OCI-LY3 (cell line): Measurements from ENCODE around the gene PLD3.

Experiments used
- H2AFZ ChIP-seq: fragments of 200-600, 300-600 bp; shearing (Covaris generic); 2 replicates; pipeline ENCODE4 v1.6.0; 2014; ENCODE audit warnings: antibody characterized with exemption, low read depth, low read length
- H3K27ac ChIP-seq: fragments of 200-600, 300-600 bp; sonication (generic); 2 replicates; pipeline ENCODE4 v1.5.1; 2014; ENCODE audit warnings: mild to moderate bottlenecking, low read length, moderate library complexity, mixed read lengths
- H3K27me3 ChIP-seq: fragments of 200-600, 300-600 bp; sonication (generic); 2 replicates; pipeline ENCODE4 v1.6.1; 2014; ENCODE audit warnings: low read depth, low read length, mixed read lengths
- H3K36me3 ChIP-seq: fragments of 200-600, 300-600 bp; sonication (generic); replicated peaks from 2 replicates; pipeline ENCODE3; 2014; ENCODE audit warnings: low read depth, low read length, mixed read lengths
- H3K4me1 ChIP-seq: fragments of 300-600, 200-600 bp; sonication (generic); 2 replicates; pipeline ENCODE4 v1.6.1; 2014; ENCODE audit warnings: low read length, mixed read lengths
- H3K4me2 ChIP-seq: fragments of 200-600, 300-600 bp; sonication (generic); 2 replicates; pipeline ENCODE4 v1.6.1; 2014; ENCODE audit warnings: low read length, mixed read lengths
- H3K4me3 ChIP-seq: fragments of 300-600, 200-600 bp; sonication (generic); 2 replicates; pipeline ENCODE4 v1.5.1; 2014; ENCODE audit warnings: antibody characterized with exemption, mild to moderate bottlenecking, low read length, moderate library complexity
- H3K79me2 ChIP-seq: fragments of 300-600, 200-600 bp; shearing (Covaris generic); 2 replicates; pipeline ENCODE4 v1.6.1; 2014; ENCODE audit warnings: mild to moderate bottlenecking, low read length, mixed read lengths
- H3K9ac ChIP-seq: fragments of 300-600, 200-600 bp; shearing (Covaris generic); 2 replicates; pipeline ENCODE4 v1.6.0; 2014; ENCODE audit warnings: mild to moderate bottlenecking, low read length, moderate library complexity
- H3K9me3 ChIP-seq: fragments of 200-600, 300-600 bp; shearing (Covaris generic); 2 replicates; pipeline ENCODE4 v1.6.1; 2014; ENCODE audit warnings: low read length, mixed read lengths; ENCODE audit not compliant: insufficient read depth
- H4K20me1 ChIP-seq: fragments of 200-600, 300-600 bp; sonication (generic); 2 replicates; pipeline ENCODE4 v1.6.1; 2016; ENCODE audit warnings: low read length, mixed read lengths; ENCODE audit not compliant: insufficient read depth
- CTCF ChIP-seq: fragments of 200-600, 300-600 bp; sonication (generic); IDR thresholded peaks from 2 replicates; pipeline ENCODE4 v1.5.1; 2014; ENCODE audit warnings: antibody characterized with exemption, low read length, low read depth
- EZH2phosphoT487 ChIP-seq: fragments of 200-600 bp; shearing (Covaris generic); IDR thresholded peaks from 2 replicates; pipeline ENCODE4 v1.6.1; 2018; ENCODE audit warnings: antibody characterized with exemption, mixed run types, low read depth

Gene PLD3

GRCh38 chr19:40422748-40423566 is 74.5 kb downstream of the PLD3 start:
- H3K4me2 ChIP-seq, result no peak overlapping the region

GRCh38 chr19:40423938-40424337 is 75.4 kb downstream of the PLD3 start:
- no peak overlapping the region for H2AFZ ChIP-seq
- no peak for TF ChIP-seq EZH2phosphoT487
- TF ChIP-seq CTCF, result no peak
- H4K20me1 ChIP-seq, result no peaks in the 10 kb centered on the region
- H3K4me3 ChIP-seq, result no peak overlapping the region
- H3K27me3 ChIP-seq, result no peaks in the 10 kb centered on the region
- H3K36me3 ChIP-seq, result peaks cover 8% of the 10 kb centered on the region
- H3K79me2 ChIP-seq, result peaks cover 6% of the 10 kb centered on the region; the same call in 1 of the 2 replicates
- peaks cover 13% of the 10 kb centered on the region for H3K4me1 ChIP-seq
- H3K9ac ChIP-seq, result no peak overlapping the region
- H3K4me2 ChIP-seq, result no peak overlapping the region
- no peaks in the 10 kb centered on the region for H3K9me3 ChIP-seq
- no peak overlapping the region for H3K27ac ChIP-seq

More at GRCh38 chr19:40422748-40423566, 74.5 kb downstream of the PLD3 start:
- no peaks in the 10 kb centered on the region for H4K20me1 ChIP-seq
- no peak overlapping the region for H3K27ac ChIP-seq
- no peaks in the 10 kb centered on the region for H3K9me3 ChIP-seq
- H2AFZ ChIP-seq, result no peak overlapping the region
- no peaks in the 10 kb centered on the region for H3K27me3 ChIP-seq
- no peak overlapping the region for H3K4me3 ChIP-seq
- TF ChIP-seq EZH2phosphoT487, result no peak
- TF ChIP-seq CTCF, result no peak
- peaks cover 8% of the 10 kb centered on the region for H3K36me3 ChIP-seq
- H3K9ac ChIP-seq, result no peak overlapping the region
- peaks cover 6% of the 10 kb centered on the region; the same call in 1 of the 2 replicates for H3K79me2 ChIP-seq
- peaks cover 13% of the 10 kb centered on the region for H3K4me1 ChIP-seq

- Histone ChIP-seq H3K4me3 (peak overlapping the region; percentile 95), H2AFZ (peak overlapping the region; percentile 57; the same call in 1 of the 2 replicates), H4K20me1 (no peaks in the 10 kb centered on the region), H3K36me3 (peaks cover 8% of the 10 kb centered on the region), H3K79me2 (peaks cover 6% of the 10 kb centered on the region; the same call in 1 of the 2 replicates), H3K27me3 (no peaks in the 10 kb centered on the region), H3K4me2 (peak overlapping the region; percentile 99), H3K9ac (peak overlapping the region; percentile 90), H3K27ac (peak overlapping the region; percentile 71), H3K9me3 (no peaks in the 10 kb centered on the region), H3K4me1 (peaks cover 13% of the 10 kb centered on the region)
- TF ChIP-seq CTCF (no peak), EZH2phosphoT487 (no peak)
Observed at GRCh38 chr19:40424637-40425449, 76.3 kb downstream of the PLD3 start.
